Stomach (tissue), 4 donors: ENCODE data around the gene NPFF.

ENCODE experiments used
- CTCF ChIP-seq, 7 experiments: fragments of 450-650 bp in 4 of 7; fragments of 200-600 bp in 3 of 7; sonication (generic) in 3 of 7; IDR thresholded peaks; one replicate each; pipeline ENCODE4 v1.5.1; 2016 to 2019; ENCODE audit warnings: antibody characterized with exemption in 7 of 7, control low read depth in 2 of 7, mild to moderate bottlenecking in 1 of 7
- EP300 ChIP-seq: sonication (generic); formaldehyde crosslinking; IDR thresholded peaks from one replicate; pipeline ENCODE4 v1.6.1; 2017; ENCODE audit warnings: antibody characterized with exemption
- POLR2A ChIP-seq, 4 donors: fragments of 450-650 bp; IDR thresholded peaks; one replicate each; pipeline ENCODE4 v1.6.1; 2016; ENCODE audit warnings: antibody characterized with exemption in 4 of 4, control low read depth in 2 of 4, mild to moderate bottlenecking in 1 of 4, moderate library complexity in 1 of 4
- POLR2AphosphoS5 ChIP-seq, 3 donors: sonication (generic); formaldehyde crosslinking; IDR thresholded peaks; one replicate each; pipeline ENCODE4 v1.6.1; 2016; ENCODE audit warnings: antibody characterized with exemption in 3 of 3

GRCh38 chr12:53505555-53506449, 1.5 kb downstream of the NPFF start:
- TF ChIP-seq CTCF (IDR thresholded peaks at IDR 0.05) = no peak
- TF ChIP-seq POLR2AphosphoS5 (IDR thresholded peaks at IDR 0.05) = no peak
- no peak for TF ChIP-seq POLR2A (IDR thresholded peaks at IDR 0.05)
- TF ChIP-seq EP300 = no peak
